ENCODE measurements around the gene SLC6A16.
"Not testable (repeated sequence)": the region's sequence is repeated elsewhere in the genome, so short reads cannot be mapped to it uniquely, and the experiment has no call there.

The SLC6A16 gene

GRCh38 chr19:49282184-49282583 is 42.8 kb downstream of the SLC6A16 start:
- no peaks in the 10 kb centered on the region for H3K36me3 ChIP-seq (ENCODE audit: control insufficient read depth, insufficient read depth, low read length)
- TF ChIP-seq CTCF (IDR thresholded peaks at IDR 0.05; ENCODE audit: insufficient read depth, low read length, poor library complexity, severe bottlenecking): no peak
- no peak overlapping the region for H3K4me3 ChIP-seq (replicated peaks; ENCODE audit: low read depth, low read length)
- no peaks in the 10 kb centered on the region for H3K27me3 ChIP-seq (replicated peaks; ENCODE audit: control insufficient read depth, insufficient read depth, low read length)
- DNase-seq (ENCODE audit: extremely low read depth, insufficient read length): no peak

GRCh38 chr19:49272204-49272603 is 52.8 kb downstream of the SLC6A16 start:
- Histone ChIP-seq H3K4me3 (replicated peaks; ENCODE audit: low read depth, low read length) (no peak overlapping the region), H3K27me3 (replicated peaks; ENCODE audit: control insufficient read depth, insufficient read depth, low read length) (no peaks in the 10 kb centered on the region), H3K36me3 (ENCODE audit: control insufficient read depth, insufficient read depth, low read length) (no peaks in the 10 kb centered on the region)
- no peak for DNase-seq (ENCODE audit: extremely low read depth, insufficient read length)
- TF ChIP-seq CTCF (IDR thresholded peaks at IDR 0.05; ENCODE audit: insufficient read depth, low read length, poor library complexity, severe bottlenecking): no peak

GRCh38 chr19:49271080-49271753 is 53.8 kb downstream of the SLC6A16 start:
- Histone ChIP-seq H3K4me3 (replicated peaks; ENCODE audit: low read depth, low read length) (no peak overlapping the region), H3K36me3 (ENCODE audit: control insufficient read depth, insufficient read depth, low read length) (no peaks in the 10 kb centered on the region), H3K27me3 (replicated peaks; ENCODE audit: control insufficient read depth, insufficient read depth, low read length) (no peaks in the 10 kb centered on the region)
- no peak for DNase-seq (ENCODE audit: extremely low read depth, insufficient read length)
- TF ChIP-seq CTCF (IDR thresholded peaks at IDR 0.05; ENCODE audit: insufficient read depth, low read length, poor library complexity, severe bottlenecking): no peak

- H3K4me3 ChIP-seq (replicated peaks; ENCODE audit: low read depth, low read length); DNase-seq (ENCODE audit: extremely low read depth, insufficient read length); H3K27me3 ChIP-seq (replicated peaks; ENCODE audit: control insufficient read depth, insufficient read depth, low read length); H3K36me3 ChIP-seq (ENCODE audit: control insufficient read depth, insufficient read depth, low read length): not testable (repeated sequence)
- TF ChIP-seq CTCF (IDR thresholded peaks at IDR 0.05; ENCODE audit: insufficient read depth, low read length, poor library complexity, severe bottlenecking): peak; percentile 52
These were observed 58.6 kb downstream of the SLC6A16 start for GRCh38 chr19:49266409-49266808.

GRCh38 chr19:49264258-49264657 is 60.7 kb downstream of the SLC6A16 start:
- H3K27me3 ChIP-seq (replicated peaks; ENCODE audit: control insufficient read depth, insufficient read depth, low read length): no peaks in the 10 kb centered on the region
- DNase-seq (ENCODE audit: extremely low read depth, insufficient read length): peak; percentile 13
- no peak for TF ChIP-seq CTCF (IDR thresholded peaks at IDR 0.05; ENCODE audit: insufficient read depth, low read length, poor library complexity, severe bottlenecking)
- no peaks in the 10 kb centered on the region for H3K36me3 ChIP-seq (ENCODE audit: control insufficient read depth, insufficient read depth, low read length)
- H3K4me3 ChIP-seq (replicated peaks; ENCODE audit: low read depth, low read length): no peak overlapping the region

GRCh38 chr19:49261602-49262001 is 63.4 kb downstream of the SLC6A16 start:
- TF ChIP-seq CTCF (IDR thresholded peaks at IDR 0.05; ENCODE audit: insufficient read depth, low read length, poor library complexity, severe bottlenecking): no peak
- Histone ChIP-seq H3K27me3 (replicated peaks; ENCODE audit: control insufficient read depth, insufficient read depth, low read length) (no peaks in the 10 kb centered on the region), H3K36me3 (ENCODE audit: control insufficient read depth, insufficient read depth, low read length) (no peaks in the 10 kb centered on the region), H3K4me3 (replicated peaks; ENCODE audit: low read depth, low read length) (no peak overlapping the region)
- DNase-seq (ENCODE audit: extremely low read depth, insufficient read length): no peak
